Body of pancreas (tissue), 4 donors: ENCODE results near the gene KDM2A. TPM values are rescaled to one million over a fixed set of nuclear protein-coding genes. Genes with fewer than 3 reads are reported as not detected.

Experiments used
- ATAC-seq: fragments of 150-250 bp; one replicate; pipeline ENCODE4 v1.9.1; 2016
- DNase-seq, 4 donors: peaks; one replicate each; pipeline ENCODE4 v3.0.0-alpha.2; 2019
- H3K27ac ChIP-seq, 4 donors: fragments of 200-600 bp; sonication (generic); 1 replicate in 3 of 4; 2 replicates in 1 of 4; pipeline versions ENCODE4 v1.5.1 to v1.6.1; 2016 to 2019; ENCODE audit warnings: mild to moderate bottlenecking in 1 of 4, mixed read lengths in 1 of 4, moderate library complexity in 1 of 4
- H3K27me3 ChIP-seq, 2 donors: fragments of 200-600 bp; sonication (generic); one replicate each; pipeline ENCODE4 v1.6.0; 2016; ENCODE audit warnings: mild to moderate bottlenecking in 1 of 2
- H3K36me3 ChIP-seq, 2 donors: fragments of 200-600 bp; sonication (generic); replicated peaks in 1 of 2; 2 replicates each; pipeline ENCODE4 v1.5.1; 2016; ENCODE audit warnings: low read depth in 2 of 2; ENCODE audit not compliant: insufficient read depth in 1 of 2
- H3K4me1 ChIP-seq: fragments of 200-600 bp; sonication (generic); one replicate; pipeline ENCODE4 v1.6.0; 2016
- H3K4me3 ChIP-seq, 2 donors: fragments of 200-600 bp; sonication (generic); 1 replicate in 1 of 2; 2 replicates in 1 of 2; pipeline ENCODE4 v1.5.1; 2016 to 2019
- H3K9me3 ChIP-seq, 3 donors: fragments of 200-600 bp; sonication (generic); 1 replicate in 2 of 3; 2 replicates in 1 of 3; pipeline ENCODE4 v1.5.1; 2016
- CTCF ChIP-seq, 7 experiments: fragments of 450-650 bp in 4 of 7; fragments of 200-600 bp in 3 of 7; sonication (generic) in 3 of 7; IDR thresholded peaks; one replicate each; pipeline ENCODE4 v1.5.1; 2016 to 2019; ENCODE audit warnings: antibody characterized with exemption in 7 of 7
- POLR2A ChIP-seq, 3 donors: fragments of 450-650 bp; IDR thresholded peaks; one replicate each; pipeline ENCODE4 v1.6.1; 2016; ENCODE audit warnings: antibody characterized with exemption in 3 of 3, mild to moderate bottlenecking in 2 of 3
- WGBS, 2 donors: methylation state at CpG; one replicate each; pipeline ENCODE4 v1.1.5; 2017; 5-methylcytosine and 5-hydroxymethylcytosine counted together
- intact Hi-C: fragments of 100-400 bp; cut with DNase I; formaldehyde crosslinking; loops from one replicate; pipeline ENCODE4 v1.15.1; 2023
- total RNA-seq, 2 donors: library from RNA; depleted of rRNA; stranded (reverse); fragments of >200 nt; gene quantifications; one replicate each; pipeline ENCODE4 v1.1.0, GENCODE V29; 2016

KDM2A gene
- total RNA-seq, 2 donors from 2014 or later: 26.5 to 29.0 TPM

GRCh38 chr11:67274768-67275605 is 155.9 kb downstream of the KDM2A start:
- ATAC-seq: no peak
- no peak overlapping the region for H3K4me3 ChIP-seq
- H3K27ac ChIP-seq: peak overlapping the region in 3 of 4 donors; percentile 6 to 84 (median 61)

GRCh38 chr11:67275606-67276409 is 156.7 kb downstream of the KDM2A start:
- H3K4me3 ChIP-seq: no peak overlapping the region

More at GRCh38 chr11:67274768-67275605, 155.9 kb downstream of the KDM2A start:
- no peak for TF ChIP-seq CTCF (IDR thresholded peaks at IDR 0.05)
- TF ChIP-seq POLR2A (IDR thresholded peaks at IDR 0.05): no peak
- WGBS, 2 donors: 52 to 97% methylated on average over 10 to 34 of the region's 35 CpGs
- peaks cover 77% of the 10 kb centered on the region for H3K4me1 ChIP-seq
- H3K36me3 ChIP-seq: peaks cover 0 to 5% of the 10 kb centered on the region in 2 donors
- peak; percentile 40 to 53 (median 48) for DNase-seq
- no peaks in the 10 kb centered on the region for H3K9me3 ChIP-seq
- intact Hi-C loops: loop anchor here (5.0 kb wide), 2 partner anchors 37 to 102 kb away; no protein-coding TSS in a partner anchor
- no peaks in the 10 kb centered on the region for H3K27me3 ChIP-seq

GRCh38 chr11:67276781-67277230 is 157.7 kb downstream of the KDM2A start:
- 64 to 86% methylated on average over 8 to 16 of the region's 16 CpGs for WGBS, 2 donors

More at GRCh38 chr11:67275606-67276409, 156.7 kb downstream of the KDM2A start:
- Histone ChIP-seq H3K27ac (peak overlapping the region in 2 of 4 donors; percentile 61 to 84), H3K27me3 (no peaks in the 10 kb centered on the region), H3K36me3 (peaks cover 0 to 5% of the 10 kb centered on the region in 2 donors), H3K4me1 (peaks cover 69% of the 10 kb centered on the region), H3K9me3 (no peaks in the 10 kb centered on the region)
- intact Hi-C loops: loop anchor here (5.0 kb wide), 2 partner anchors 36 to 101 kb away; no protein-coding TSS in a partner anchor
- ATAC-seq: no peak
- peak in 2 of 4 donors; percentile 5 to 13 for DNase-seq
- 85 to 90% methylated on average over 10 to 17 of the region's 17 CpGs for WGBS, 2 donors
- TF ChIP-seq CTCF (IDR thresholded peaks at IDR 0.05) (no peak), POLR2A (IDR thresholded peaks at IDR 0.05) (no peak)

More at GRCh38 chr11:67276781-67277230, 157.7 kb downstream of the KDM2A start:
- DNase-seq (peak in 3 of 4 donors; percentile 14 to 43 (median 27)), ATAC-seq (no peak)
- TF ChIP-seq POLR2A (IDR thresholded peaks at IDR 0.05): no peak
- TF ChIP-seq CTCF (IDR thresholded peaks at IDR 0.05): peak in 1 of 7 experiments; percentile 4
- intact Hi-C loops: loop anchor here (5.0 kb wide), 2 partner anchors 35 to 100 kb away; no protein-coding TSS in a partner anchor
- Histone ChIP-seq H3K27me3 (no peaks in the 10 kb centered on the region), H3K36me3 (peaks cover 0 to 11% of the 10 kb centered on the region in 2 donors), H3K9me3 (no peaks in the 10 kb centered on the region), H3K27ac (peak overlapping the region in 2 of 4 donors; percentile 65 to 79), H3K4me3 (no peak overlapping the region), H3K4me1 (peaks cover 59% of the 10 kb centered on the region)
